ENCODE data around the gene HSPA6.

The HSPA6 gene

GRCh38 chr1:161480381-161481035 is 43.8 kb upstream of the HSPA6 start (continued):
- TF ChIP-seq PATZ1 (CRISPR knock-in tag; IDR thresholded peaks at IDR 0.05; ENCODE audit: borderline replicate concordance) = no peak

- TF ChIP-seq TOX (CRISPR knock-in tag; IDR thresholded peaks at IDR 0.05; ENCODE audit: borderline replicate concordance) (no peak), ZFP30 (CRISPR knock-in tag; IDR thresholded peaks at IDR 0.05) (no peak)
- ATAC-seq = no peak
Observed at GRCh38 chr1:161481624-161482392, 42.5 kb upstream of the HSPA6 start.

- TF ChIP-seq ZFP3 (CRISPR knock-in tag; IDR thresholded peaks at IDR 0.05) (no peak), SNAI2 (CRISPR knock-in tag; IDR thresholded peaks at IDR 0.05) (no peak), CSDC2 (CRISPR knock-in tag; IDR thresholded peaks at IDR 0.05) (no peak), ZNF565 (CRISPR knock-in tag; conservative IDR thresholded peaks at IDR 0.05; ENCODE audit: low read depth) (no peak), OSR1 (CRISPR knock-in tag; IDR thresholded peaks at IDR 0.05) (no peak), RARB (CRISPR knock-in tag; IDR thresholded peaks at IDR 0.05) (no peak), TSHZ2 (CRISPR knock-in tag; IDR thresholded peaks at IDR 0.05) (no peak)
- no peak for ATAC-seq
Observed at GRCh38 chr1:161482610-161483009, 41.7 kb upstream of the HSPA6 start.

- 0 out of 3 replicates have a peak, but pooled peaks have one; percentile 24 for ATAC-seq
- TF ChIP-seq ZFP3 (CRISPR knock-in tag; IDR thresholded peaks at IDR 0.05) (no peak), ISL1 (CRISPR knock-in tag; IDR thresholded peaks at IDR 0.05) (no peak), CSDC2 (CRISPR knock-in tag; IDR thresholded peaks at IDR 0.05) (no peak), TCF4 (CRISPR knock-in tag; IDR thresholded peaks at IDR 0.05; ENCODE audit: borderline replicate concordance) (no peak), POU6F1 (CRISPR knock-in tag; IDR thresholded peaks at IDR 0.05; ENCODE audit: borderline replicate concordance, low read depth) (no peak), ZFP30 (CRISPR knock-in tag; IDR thresholded peaks at IDR 0.05) (no peak), SNAI2 (CRISPR knock-in tag; IDR thresholded peaks at IDR 0.05) (no peak)
Observed at GRCh38 chr1:161483361-161483760, 41.0 kb upstream of the HSPA6 start.

GRCh38 chr1:161484613-161485012 is 39.7 kb upstream of the HSPA6 start:
- peak; percentile 33; the same call in 2 of the 3 replicates for ATAC-seq
- TF ChIP-seq BACH2 (CRISPR knock-in tag; IDR thresholded peaks at IDR 0.05; ENCODE audit: borderline replicate concordance) (no peak), TSHZ2 (CRISPR knock-in tag; IDR thresholded peaks at IDR 0.05) (no peak), ZNF70 (CRISPR knock-in tag; IDR thresholded peaks at IDR 0.05) (no peak), ARNTL (CRISPR knock-in tag; IDR thresholded peaks at IDR 0.05; ENCODE audit: borderline replicate concordance, low read depth) (no peak), OSR1 (CRISPR knock-in tag; IDR thresholded peaks at IDR 0.05) (no peak), TCF4 (CRISPR knock-in tag; IDR thresholded peaks at IDR 0.05; ENCODE audit: borderline replicate concordance) (no peak), GLIS3 (CRISPR knock-in tag; IDR thresholded peaks at IDR 0.05) (no peak), ESRRG (CRISPR knock-in tag; IDR thresholded peaks at IDR 0.05) (no peak), RARB (CRISPR knock-in tag; IDR thresholded peaks at IDR 0.05) (no peak)

All from SK-N-SH treated with all-trans-retinoic acid at 6 μM for 48 hours (cell line).